WI38 (cell line): ENCODE results near the gene CBLN3.
A peak's percentile ranks its signal among the peaks of the same experiment; 100 is the strongest.

Experiments
- H3K4me3 ChIP-seq: 2 replicates; pipeline ENCODE4 v1.5.1; 2011; ENCODE audit warnings: low read depth, mild to moderate bottlenecking, control low read depth, low read length
- TF ChIP-seq, protein P1 (sequence below): IDR thresholded peaks from 2 replicates; pipeline ENCODE4 v1.5.1; 2012; ENCODE audit warnings: low read depth, mild to moderate bottlenecking, control low read depth, low read length

Gene CBLN3

GRCh38 chr14:24414732-24415420 is 14.6 kb downstream of the CBLN3 start:
- no peak overlapping the region for H3K4me3 ChIP-seq
- TF ChIP-seq, protein P1, sequence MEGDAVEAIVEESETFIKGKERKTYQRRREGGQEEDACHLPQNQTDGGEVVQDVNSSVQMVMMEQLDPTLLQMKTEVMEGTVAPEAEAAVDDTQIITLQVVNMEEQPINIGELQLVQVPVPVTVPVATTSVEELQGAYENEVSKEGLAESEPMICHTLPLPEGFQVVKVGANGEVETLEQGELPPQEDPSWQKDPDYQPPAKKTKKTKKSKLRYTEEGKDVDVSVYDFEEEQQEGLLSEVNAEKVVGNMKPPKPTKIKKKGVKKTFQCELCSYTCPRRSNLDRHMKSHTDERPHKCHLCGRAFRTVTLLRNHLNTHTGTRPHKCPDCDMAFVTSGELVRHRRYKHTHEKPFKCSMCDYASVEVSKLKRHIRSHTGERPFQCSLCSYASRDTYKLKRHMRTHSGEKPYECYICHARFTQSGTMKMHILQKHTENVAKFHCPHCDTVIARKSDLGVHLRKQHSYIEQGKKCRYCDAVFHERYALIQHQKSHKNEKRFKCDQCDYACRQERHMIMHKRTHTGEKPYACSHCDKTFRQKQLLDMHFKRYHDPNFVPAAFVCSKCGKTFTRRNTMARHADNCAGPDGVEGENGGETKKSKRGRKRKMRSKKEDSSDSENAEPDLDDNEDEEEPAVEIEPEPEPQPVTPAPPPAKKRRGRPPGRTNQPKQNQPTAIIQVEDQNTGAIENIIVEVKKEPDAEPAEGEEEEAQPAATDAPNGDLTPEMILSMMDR: no peak

DNA sequence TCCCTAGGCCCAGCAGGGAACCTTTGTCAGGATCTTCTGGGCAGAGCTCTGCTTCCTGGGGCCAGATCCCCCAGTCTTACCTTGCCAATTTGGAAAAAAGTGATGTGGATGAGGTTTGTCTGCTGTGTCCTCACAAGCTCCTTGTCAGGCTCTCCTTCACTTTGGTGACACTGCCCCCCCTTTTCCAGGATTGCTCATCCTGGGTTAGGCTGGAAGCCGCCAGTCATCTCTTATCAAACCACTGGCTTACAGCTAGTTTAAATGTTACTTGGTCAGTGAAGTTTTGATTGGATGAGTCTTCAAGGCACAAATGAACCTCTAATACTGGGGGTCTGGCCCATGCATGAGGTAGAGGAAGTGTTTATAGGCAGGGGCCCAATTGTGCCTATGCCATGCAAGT is 15.4 kb downstream of the CBLN3 start:
- H3K4me3 ChIP-seq: no peak overlapping the region
- TF ChIP-seq, protein P1: no peak

GRCh38 chr14:24411443-24412389 is 17.8 kb downstream of the CBLN3 start:
- no peak overlapping the region for H3K4me3 ChIP-seq
- TF ChIP-seq, protein P1: peak; percentile 82

DNA sequence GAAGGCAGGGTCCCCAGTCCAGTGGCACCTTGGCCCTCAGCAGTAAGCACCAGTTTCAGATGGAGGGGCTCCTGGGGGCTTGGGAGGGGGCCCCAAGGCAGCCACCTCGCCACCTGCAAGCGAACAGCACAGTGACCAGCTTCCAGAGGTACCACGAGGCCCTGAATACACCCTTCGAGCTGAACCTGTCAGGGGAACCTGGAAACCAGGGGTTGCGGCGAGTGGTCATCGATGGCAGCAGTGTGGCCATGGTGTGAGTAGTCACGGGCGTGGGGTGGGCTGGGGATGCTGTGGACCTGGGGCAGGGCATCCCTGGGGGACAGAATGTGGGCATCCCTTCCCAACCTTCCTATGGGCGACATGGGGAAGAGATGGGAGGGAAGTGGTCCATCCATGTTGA is 19.5 kb downstream of the CBLN3 start:
- no peak overlapping the region for H3K4me3 ChIP-seq
- TF ChIP-seq, protein P1: no peak

DNA sequence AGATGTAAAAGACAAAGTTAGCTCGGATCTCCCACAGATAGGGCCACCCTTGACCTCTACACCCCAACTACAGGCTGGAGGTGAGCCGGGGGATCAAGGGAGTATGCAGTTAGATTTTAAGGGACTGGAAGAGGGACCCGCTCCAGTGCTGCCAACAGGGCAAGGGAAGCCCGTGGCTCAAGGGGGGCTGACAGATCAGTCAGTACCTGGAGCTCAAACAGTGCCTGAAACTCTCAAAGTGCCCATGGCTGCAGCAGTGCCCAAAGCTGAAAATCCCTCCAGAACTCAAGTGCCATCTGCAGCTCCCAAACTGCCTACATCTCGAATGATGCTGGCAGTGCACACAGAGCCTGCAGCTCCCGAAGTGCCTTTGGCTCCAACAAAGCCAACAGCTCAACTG is 20.3 kb downstream of the CBLN3 start:
- no peak overlapping the region for H3K4me3 ChIP-seq
- TF ChIP-seq, protein P1: no peak

GRCh38 chr14:24408764-24409163 is 20.7 kb downstream of the CBLN3 start:
- TF ChIP-seq, protein P1: no peak
- H3K4me3 ChIP-seq: no peak overlapping the region
